Measurements from ENCODE around the gene TCERG1L. TPM values are rescaled to one million over a fixed set of nuclear protein-coding genes. Genes with fewer than 3 reads are reported as not detected.

Gene TCERG1L
- total RNA-seq, 4 donors from 2014 or later = not detected

DNA sequence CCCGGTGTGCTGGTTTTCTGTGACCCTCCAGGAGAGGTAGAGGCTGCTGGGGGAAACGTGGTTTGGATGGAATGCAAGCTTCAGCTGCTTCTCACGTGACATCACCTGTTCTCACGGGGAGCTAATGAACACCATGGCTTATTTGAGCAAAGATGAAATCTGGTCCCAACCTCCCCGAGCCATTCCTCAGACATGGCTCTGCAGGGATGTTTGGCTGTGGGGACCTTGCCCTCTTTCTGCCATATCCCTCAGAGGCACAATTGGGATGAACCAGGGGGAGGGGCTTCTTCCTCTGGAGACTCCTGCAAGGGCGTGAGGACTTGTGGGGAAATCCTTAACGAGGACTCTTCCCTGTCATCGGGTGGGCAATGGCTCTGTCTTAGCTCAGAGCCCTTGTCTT, 236.8 kb downstream of the TCERG1L start:
- DNase-seq = no peak
- H3K9me3 ChIP-seq = no peaks in the 10 kb centered on the region
- no peaks in the 10 kb centered on the region for H3K36me3 ChIP-seq
- H3K4me1 ChIP-seq = no peaks in the 10 kb centered on the region
- no peak overlapping the region for H3K27ac ChIP-seq
- no peak overlapping the region for H3K4me3 ChIP-seq
- no peak for TF ChIP-seq POLR2A (IDR thresholded peaks at IDR 0.05)
- no peak for TF ChIP-seq CTCF (IDR thresholded peaks at IDR 0.05)
- H3K27me3 ChIP-seq = no peaks in the 10 kb centered on the region

- H3K9me3 ChIP-seq = no peaks in the 10 kb centered on the region
- no peak for DNase-seq
- no peak for TF ChIP-seq POLR2A (IDR thresholded peaks at IDR 0.05)
- no peak for TF ChIP-seq CTCF (IDR thresholded peaks at IDR 0.05)
- H3K27ac ChIP-seq = no peak overlapping the region
- H3K27me3 ChIP-seq = no peaks in the 10 kb centered on the region
- H3K36me3 ChIP-seq = no peaks in the 10 kb centered on the region
- no peak overlapping the region for H3K4me3 ChIP-seq
- no peaks in the 10 kb centered on the region for H3K4me1 ChIP-seq
These were observed 238.0 kb downstream of the TCERG1L start for GRCh38 chr10:131073469-131074035.

DNA sequence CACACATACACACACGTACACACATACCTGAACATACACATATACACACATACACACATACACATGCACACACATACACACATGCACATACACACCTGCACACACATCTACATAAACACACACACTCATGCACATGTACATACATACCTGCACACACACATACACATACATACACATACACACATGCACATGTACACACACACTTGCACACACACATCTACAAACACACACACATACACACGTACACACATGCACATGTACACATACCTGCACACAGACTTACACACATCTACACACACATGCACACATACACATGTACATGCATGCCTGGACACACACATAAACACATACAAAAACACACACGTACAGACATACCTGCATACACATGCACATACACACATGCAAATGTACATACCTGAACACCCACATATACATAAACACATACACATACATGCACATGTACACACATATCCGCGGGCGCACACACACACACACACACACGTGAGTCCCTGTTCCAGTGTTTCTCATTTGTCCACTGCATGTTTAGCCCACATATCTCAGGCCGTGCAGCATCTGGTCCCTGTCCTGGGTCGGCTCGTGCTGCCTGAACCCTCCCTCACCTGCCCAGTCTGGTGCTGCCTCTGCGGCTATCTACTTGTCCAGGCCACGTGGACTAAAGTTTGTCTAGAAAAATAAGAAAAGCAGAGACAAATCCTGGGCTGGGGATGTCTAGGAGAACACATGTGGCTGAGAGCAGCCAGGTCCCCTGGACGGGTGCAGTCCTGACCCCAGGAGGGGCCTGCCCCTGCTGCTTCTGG, 238.7 kb downstream of the TCERG1L start:
- no peaks in the 10 kb centered on the region for H3K36me3 ChIP-seq
- H3K4me1 ChIP-seq = no peaks in the 10 kb centered on the region
- no peak for DNase-seq
- TF ChIP-seq POLR2A (IDR thresholded peaks at IDR 0.05) (no peak), CTCF (IDR thresholded peaks at IDR 0.05) (no peak)
- no peak overlapping the region for H3K27ac ChIP-seq
- H3K27me3 ChIP-seq = no peaks in the 10 kb centered on the region
- H3K4me3 ChIP-seq = no peak overlapping the region
- no peaks in the 10 kb centered on the region for H3K9me3 ChIP-seq

GRCh38 chr10:131071721-131072120, 239.8 kb downstream of the TCERG1L start:
- Histone ChIP-seq H3K36me3 (no peaks in the 10 kb centered on the region), H3K27ac (no peak overlapping the region), H3K27me3 (no peaks in the 10 kb centered on the region), H3K4me1 (no peaks in the 10 kb centered on the region), H3K9me3 (no peaks in the 10 kb centered on the region), H3K4me3 (no peak overlapping the region)
- no peak for DNase-seq
- TF ChIP-seq POLR2A (IDR thresholded peaks at IDR 0.05) = no peak
- no peak for TF ChIP-seq CTCF (IDR thresholded peaks at IDR 0.05)

- H3K4me1 ChIP-seq = no peaks in the 10 kb centered on the region
- TF ChIP-seq CTCF (IDR thresholded peaks at IDR 0.05) (no peak), POLR2A (IDR thresholded peaks at IDR 0.05) (no peak)
- no peaks in the 10 kb centered on the region for H3K36me3 ChIP-seq
- H3K27ac ChIP-seq = no peak overlapping the region
- H3K4me3 ChIP-seq = no peak overlapping the region
- no peak for DNase-seq
- no peaks in the 10 kb centered on the region for H3K9me3 ChIP-seq
- H3K27me3 ChIP-seq = no peaks in the 10 kb centered on the region
These were observed 240.7 kb downstream of the TCERG1L start for GRCh38 chr10:131070856-131071255.

Measured in Peyer's patch (tissue), 4 donors.